HG03103 (cell line): ENCODE data around the gene DRC3.
"Not testable (repeated sequence)": the region's sequence is repeated elsewhere in the genome, so short reads cannot be mapped to it uniquely, and the experiment has no call there.

Experiments
- ATAC-seq: cut with Tn5 transposase; IDR thresholded peaks from one replicate; pipeline ENCODE4 v1.9.1; 2021; ENCODE audit warnings: low read depth; ENCODE audit not compliant: unreplicated experiment

The DRC3 gene

GRCh38 chr17:17988427-17988945, 15.8 kb downstream of the DRC3 start:
- no peak for ATAC-seq

GRCh38 chr17:17989081-17989480, 16.4 kb downstream of the DRC3 start:
- ATAC-seq = no peak

- ATAC-seq = no peak
These were observed 17.0 kb downstream of the DRC3 start for GRCh38 chr17:17989618-17990017.

- no peak for ATAC-seq
These were observed 17.6 kb downstream of the DRC3 start for GRCh38 chr17:17990282-17990681.

GRCh38 chr17:17993366-17993765, 20.7 kb downstream of the DRC3 start:
- no peak for ATAC-seq

- ATAC-seq = no peak
These were observed 21.2 kb downstream of the DRC3 start for GRCh38 chr17:17993852-17994251.

GRCh38 chr17:17994271-17995069, 21.8 kb downstream of the DRC3 start:
- ATAC-seq = no peak

- not testable (repeated sequence) for ATAC-seq
These were observed 23.2 kb downstream of the DRC3 start for GRCh38 chr17:17995887-17996286.

GRCh38 chr17:17998934-17999333, 26.3 kb downstream of the DRC3 start:
- ATAC-seq = no peak

GRCh38 chr17:17999364-18000029, 26.8 kb downstream of the DRC3 start:
- ATAC-seq = no peak

GRCh38 chr17:18000030-18000408, 27.4 kb downstream of the DRC3 start:
- no peak for ATAC-seq

- ATAC-seq = no peak
These were observed 29.5 kb downstream of the DRC3 start for GRCh38 chr17:18002171-18002570.

GRCh38 chr17:18004345-18004744, 31.7 kb downstream of the DRC3 start:
- ATAC-seq = no peak

GRCh38 chr17:18004884-18005305, 32.2 kb downstream of the DRC3 start:
- no peak for ATAC-seq

GRCh38 chr17:18005496-18005895, 32.8 kb downstream of the DRC3 start:
- no peak for ATAC-seq

- ATAC-seq = no peak
These were observed 34.0 kb downstream of the DRC3 start for GRCh38 chr17:18006495-18007239.

GRCh38 chr17:18008496-18009268, 36.0 kb downstream of the DRC3 start:
- no peak for ATAC-seq

GRCh38 chr17:18009609-18010420, 37.2 kb downstream of the DRC3 start:
- no peak for ATAC-seq

- ATAC-seq = no peak
These were observed 38.6 kb downstream of the DRC3 start for GRCh38 chr17:18011286-18011685.

GRCh38 chr17:18014006-18014405, 41.3 kb downstream of the DRC3 start:
- no peak for ATAC-seq
